Natural killer cell treated with Interleukin-12 subunit alpha and Interleukin-12 subunit beta and Interleukin-15 and Interleukin-18, amount 100 ng/mL, for 72 hours (primary cell): Measurements from ENCODE around the gene RGMA. TPM values are rescaled to one million over a fixed set of nuclear protein-coding genes. Genes with fewer than 3 reads are reported as not detected.

Source experiments
- ATAC-seq, 2 donors: fragments of 150-1000 bp; cut with Tn5 transposase in 1 of 2; sonication (Bioruptor Pico), chemical (Tn5 transposase) in 1 of 2; 2 replicates each; pipeline ENCODE4 v1.10.0; 2021
- DNase-seq: peaks from one replicate; pipeline ENCODE4 v3.0.0; 2022; ENCODE audit warnings: low spot score
- H3K27ac Mint-ChIP-seq, 2 donors: 1 replicate in 1 of 2; 2 replicates in 1 of 2; pipeline ENCODE4 v1.8.0; 2022; ENCODE audit warnings: mixed read lengths in 2 of 2, mild to moderate bottlenecking in 1 of 2, moderate library complexity in 1 of 2
- H3K27me3 Mint-ChIP-seq, 2 donors: 1 replicate in 1 of 2; 2 replicates in 1 of 2; pipeline ENCODE4 v1.8.0; 2022; ENCODE audit warnings: mixed read lengths in 2 of 2
- H3K36me3 Mint-ChIP-seq: one replicate; pipeline ENCODE4 v1.8.0; 2022; ENCODE audit warnings: mixed read lengths
- H3K4me1 Mint-ChIP-seq, 2 donors: 1 replicate in 1 of 2; 2 replicates in 1 of 2; pipeline ENCODE4 v1.8.0; 2022; ENCODE audit warnings: low read depth in 2 of 2, mixed read lengths in 2 of 2, mild to moderate bottlenecking in 1 of 2
- H3K4me3 Mint-ChIP-seq: one replicate; pipeline ENCODE4 v1.8.0; 2022; ENCODE audit warnings: mixed read lengths
- H3K9me3 Mint-ChIP-seq: 2 replicates; pipeline ENCODE4 v1.8.0; 2022; ENCODE audit warnings: mixed read lengths
- total RNA-seq, 2 donors: library from RNA; stranded (reverse); gene quantifications; one replicate each; pipeline ENCODE4 v1.2.3, GENCODE V29; 2022

RGMA gene
- total RNA-seq, 2 donors from 2014 or later: not detected

DNA sequence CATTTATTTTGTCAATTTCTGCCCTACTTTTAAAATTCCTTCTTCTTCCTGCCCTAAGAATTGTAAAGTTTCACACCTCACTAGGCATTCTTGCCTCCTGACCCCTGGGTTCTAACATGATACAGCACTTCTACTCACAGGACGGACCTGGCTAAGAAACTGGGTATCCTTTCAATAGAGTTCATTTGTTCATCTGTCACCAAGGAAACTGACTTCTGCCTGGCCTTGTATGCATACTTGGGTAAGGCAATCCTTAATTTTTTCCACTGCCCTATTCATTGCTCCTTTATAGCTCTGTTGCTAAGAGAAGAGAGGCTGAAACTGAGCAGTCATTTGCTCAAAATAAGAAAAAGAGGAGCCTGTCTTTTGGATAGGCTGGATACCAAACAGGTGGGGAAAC, 3.3 kb downstream of the RGMA start:
- no peak overlapping the region for H3K4me3 Mint-ChIP-seq

DNA sequence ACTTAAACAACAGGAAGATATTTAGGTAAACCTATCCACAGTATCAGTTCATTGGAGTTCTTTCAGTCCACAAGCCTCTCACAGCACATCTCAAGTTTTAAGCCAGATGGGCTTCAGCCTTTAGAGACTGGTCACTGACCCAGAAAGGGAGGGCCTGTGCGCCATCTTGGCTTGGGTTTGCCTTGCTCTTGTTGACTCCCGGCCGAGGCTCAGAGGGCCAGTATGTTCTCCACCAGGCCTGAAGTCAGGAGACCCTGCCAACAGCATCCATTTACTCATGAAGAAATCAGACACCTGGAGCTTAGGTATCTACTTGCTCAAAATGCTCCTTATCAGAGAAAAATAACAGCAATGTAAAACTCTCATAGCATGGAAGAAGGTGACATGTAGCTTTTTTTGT, 6.2 kb downstream of the RGMA start:
- Mint-ChIP-seq H3K9me3 (no peaks in the 10 kb centered on the region), H3K4me3 (no peak overlapping the region), H3K36me3 (peaks cover 2% of the 10 kb centered on the region), H3K27me3 (peaks cover 51 to 76% of the 10 kb centered on the region in 2 donors), H3K4me1 (peaks cover 2 to 4% of the 10 kb centered on the region in 2 donors), H3K27ac (no peak overlapping the region)
- ATAC-seq (no peak), DNase-seq (no peak)

More for the DNA sequence above, 3.3 kb downstream of the RGMA start:
- peaks cover 5% of the 10 kb centered on the region for H3K36me3 Mint-ChIP-seq
- ATAC-seq (no peak), DNase-seq (no peak)
- no peak overlapping the region for H3K27ac Mint-ChIP-seq
- no peaks in the 10 kb centered on the region for H3K9me3 Mint-ChIP-seq
- H3K27me3 Mint-ChIP-seq: peaks cover 50 to 82% of the 10 kb centered on the region in 2 donors
- H3K4me1 Mint-ChIP-seq: peaks cover 4 to 13% of the 10 kb centered on the region in 2 donors

DNA sequence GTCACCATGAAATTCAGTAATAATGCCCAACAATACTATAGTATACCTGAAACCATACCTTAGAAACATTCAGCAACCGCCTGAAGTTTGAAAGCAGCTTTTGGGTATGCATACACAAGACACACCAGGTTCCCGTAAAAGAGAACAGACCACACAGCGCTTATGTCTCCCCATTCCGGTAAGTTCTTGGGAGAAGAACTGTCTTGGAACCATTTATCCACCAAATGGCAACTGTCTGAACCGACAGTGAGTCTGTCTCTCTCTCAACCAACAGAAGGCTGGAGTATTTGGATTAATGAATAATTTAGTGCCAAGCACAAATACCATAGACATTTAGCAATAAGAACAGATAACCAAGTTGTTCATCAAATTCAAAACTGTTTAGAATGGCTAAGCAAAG, 7.6 kb downstream of the RGMA start:
- Mint-ChIP-seq H3K4me3 (no peak overlapping the region), H3K36me3 (no peaks in the 10 kb centered on the region), H3K27ac (no peak overlapping the region), H3K4me1 (no peaks in the 10 kb centered on the region), H3K9me3 (no peaks in the 10 kb centered on the region), H3K27me3 (peaks cover 43 to 72% of the 10 kb centered on the region in 2 donors)
- ATAC-seq (no peak), DNase-seq (no peak)

GRCh38 chr15:93080451-93080850, 8.6 kb downstream of the RGMA start:
- Mint-ChIP-seq H3K4me3 (no peak overlapping the region), H3K4me1 (no peaks in the 10 kb centered on the region), H3K27ac (no peak overlapping the region), H3K9me3 (no peaks in the 10 kb centered on the region), H3K36me3 (no peaks in the 10 kb centered on the region), H3K27me3 (peaks cover 45 to 72% of the 10 kb centered on the region in 2 donors)
- DNase-seq: no peak
- ATAC-seq: no peak

- peaks cover 11 to 12% of the 10 kb centered on the region in 2 donors for H3K4me1 Mint-ChIP-seq
- H3K4me3 Mint-ChIP-seq: no peak overlapping the region
- no peak overlapping the region for H3K27ac Mint-ChIP-seq
- no peaks in the 10 kb centered on the region for H3K36me3 Mint-ChIP-seq
- DNase-seq: no peak
- ATAC-seq: no peak
- peaks cover 61 to 76% of the 10 kb centered on the region in 2 donors for H3K27me3 Mint-ChIP-seq
- H3K9me3 Mint-ChIP-seq: no peaks in the 10 kb centered on the region
These were observed 12.1 kb downstream of the RGMA start for GRCh38 chr15:93076875-93077274.

DNA sequence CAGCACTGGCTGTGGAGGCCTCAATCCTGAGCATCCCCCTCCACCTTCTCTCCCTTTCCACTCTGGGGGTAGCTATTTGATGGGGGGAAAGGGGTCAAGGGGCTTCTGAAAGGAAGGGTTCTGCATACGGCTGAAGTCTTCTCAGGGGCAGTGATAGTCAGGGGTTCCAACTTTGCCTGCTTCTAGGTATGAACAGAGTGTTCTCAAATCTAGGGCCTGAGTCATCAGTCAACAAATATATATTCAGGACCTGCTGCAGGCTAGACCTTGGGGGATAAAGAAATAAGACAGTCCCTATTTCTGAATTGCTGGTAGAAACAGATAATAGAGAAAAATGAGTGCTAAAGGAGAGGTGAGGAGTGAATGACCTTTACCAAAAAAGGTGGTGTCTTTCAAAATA, 12.8 kb downstream of the RGMA start:
- Mint-ChIP-seq H3K27ac (no peak overlapping the region), H3K36me3 (no peaks in the 10 kb centered on the region), H3K27me3 (peaks cover 62 to 78% of the 10 kb centered on the region in 2 donors), H3K9me3 (no peaks in the 10 kb centered on the region), H3K4me1 (peaks cover 13 to 15% of the 10 kb centered on the region in 2 donors), H3K4me3 (no peak overlapping the region)
- no peak for ATAC-seq
- no peak for DNase-seq

DNA sequence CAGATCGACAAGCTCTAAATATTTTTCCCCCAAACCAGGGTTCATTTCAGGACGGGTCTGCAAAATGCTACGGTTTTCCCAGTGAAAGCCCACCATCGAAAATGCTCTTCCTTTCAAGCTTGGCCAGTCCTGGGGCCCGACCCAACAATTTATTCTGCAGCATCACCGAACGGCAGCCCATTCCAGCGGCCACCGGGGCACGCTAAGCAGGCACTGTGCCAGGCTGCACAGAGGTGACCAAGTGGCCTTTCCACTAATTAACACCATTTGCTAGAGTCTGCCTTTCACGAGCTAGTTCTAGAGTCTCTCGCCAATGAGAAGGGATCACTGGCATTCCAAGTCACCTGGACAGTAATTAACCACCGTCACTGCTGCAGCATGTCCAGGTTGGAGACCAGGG, 14.4 kb downstream of the RGMA start:
- Mint-ChIP-seq H3K27ac (no peak overlapping the region), H3K27me3 (peaks cover 59 to 82% of the 10 kb centered on the region in 2 donors), H3K36me3 (no peaks in the 10 kb centered on the region), H3K4me1 (peaks cover 13 to 15% of the 10 kb centered on the region in 2 donors), H3K4me3 (no peak overlapping the region), H3K9me3 (no peaks in the 10 kb centered on the region)
- ATAC-seq: no peak
- no peak for DNase-seq

DNA sequence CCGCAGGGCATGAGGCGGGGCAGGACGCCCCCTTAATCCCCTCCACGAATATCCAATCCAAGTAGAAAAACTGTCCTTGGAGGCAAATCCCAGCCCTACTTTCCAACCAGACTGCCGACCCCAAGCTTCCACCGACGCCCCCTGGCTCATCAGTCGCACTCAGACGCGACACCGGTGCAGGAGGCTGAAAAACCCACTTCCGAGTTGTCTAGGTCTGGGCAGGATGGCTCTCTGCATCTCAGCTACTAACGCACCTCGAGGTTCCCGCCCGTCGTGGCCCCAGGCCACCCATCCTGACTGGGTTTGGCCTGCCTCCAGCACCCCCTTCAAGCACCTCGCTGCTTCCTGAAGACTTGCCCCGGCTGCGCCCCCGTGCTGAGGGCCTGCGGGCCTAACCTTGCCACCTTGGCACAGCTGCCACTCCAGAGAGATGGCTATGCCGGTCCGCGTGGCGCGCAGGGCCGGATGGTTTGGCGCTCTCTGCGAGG, 15.5 kb downstream of the RGMA start:
- DNase-seq (no peak), ATAC-seq (no peak)
- Mint-ChIP-seq H3K27ac (no peak overlapping the region), H3K4me3 (peak overlapping the region; percentile 85), H3K27me3 (peaks cover 52 to 72% of the 10 kb centered on the region in 2 donors), H3K4me1 (peaks cover 13 to 15% of the 10 kb centered on the region in 2 donors), H3K36me3 (no peaks in the 10 kb centered on the region), H3K9me3 (no peaks in the 10 kb centered on the region)

DNA sequence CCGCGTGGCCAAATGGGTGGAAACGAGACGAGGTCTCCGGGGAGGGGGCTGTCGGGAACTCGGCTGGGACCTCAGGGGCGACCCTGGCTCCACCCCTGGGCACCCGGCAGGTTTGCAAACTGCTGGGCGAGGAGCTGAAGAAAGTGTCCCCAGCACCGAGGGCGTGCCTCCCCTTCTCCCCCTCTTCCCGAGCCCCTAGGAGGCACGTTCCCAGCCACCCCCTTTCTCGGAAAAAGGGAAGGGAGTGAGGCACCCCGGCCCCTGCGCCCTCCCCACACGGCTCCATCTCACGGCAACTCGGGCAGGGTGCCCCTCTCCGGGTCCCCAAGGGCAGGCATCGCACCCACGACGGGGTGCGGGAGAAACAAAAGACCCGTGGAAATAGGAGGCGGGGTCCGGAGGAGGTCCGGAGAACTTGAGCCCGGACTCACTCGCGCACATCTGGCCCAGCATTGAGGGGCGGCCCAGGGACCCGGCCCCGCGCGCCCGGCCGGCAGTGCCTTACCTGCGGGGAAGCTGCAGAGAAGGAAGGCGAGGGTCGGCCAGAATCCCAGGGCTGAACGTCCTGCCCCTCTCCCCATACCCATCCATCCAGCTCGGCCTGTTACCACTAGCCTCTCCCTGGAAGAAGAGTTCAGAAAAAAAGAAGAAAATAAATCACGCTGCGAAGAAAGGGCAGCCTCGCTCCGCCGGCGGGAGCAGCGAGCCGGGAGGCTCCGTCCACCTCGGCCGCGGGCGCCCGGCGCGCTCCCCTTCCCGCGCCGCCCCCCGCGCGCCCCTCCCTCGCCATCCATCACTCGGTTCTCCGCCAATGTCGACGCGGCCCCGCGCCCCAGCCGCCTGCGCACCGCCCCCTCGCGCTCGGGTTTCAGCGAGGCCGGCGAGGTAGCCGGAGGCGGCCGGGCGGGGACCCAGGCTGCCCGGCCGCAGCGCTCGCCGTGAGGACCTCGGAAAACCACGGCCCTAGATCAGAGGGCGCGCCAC, 16.3 kb downstream of the RGMA start:
- DNase-seq (no peak), ATAC-seq (peak; percentile 43 to 59)
- Mint-ChIP-seq H3K27ac (no peak overlapping the region), H3K4me3 (peak overlapping the region; percentile 85), H3K9me3 (no peaks in the 10 kb centered on the region), H3K27me3 (peaks cover 49 to 70% of the 10 kb centered on the region in 2 donors), H3K4me1 (peaks cover 13 to 15% of the 10 kb centered on the region in 2 donors), H3K36me3 (no peaks in the 10 kb centered on the region)

- H3K4me1 Mint-ChIP-seq: peaks cover 13 to 15% of the 10 kb centered on the region in 2 donors
- H3K27ac Mint-ChIP-seq: no peak overlapping the region
These were observed 17.0 kb downstream of the RGMA start for GRCh38 chr15:93072011-93072410.

GRCh38 chr15:93071469-93071936, 17.5 kb downstream of the RGMA start:
- H3K9me3 Mint-ChIP-seq: no peaks in the 10 kb centered on the region
- H3K27ac Mint-ChIP-seq: no peak overlapping the region
- no peak for ATAC-seq
- peak overlapping the region; percentile 28 for H3K4me3 Mint-ChIP-seq
- H3K36me3 Mint-ChIP-seq: no peaks in the 10 kb centered on the region
- peaks cover 44 to 60% of the 10 kb centered on the region in 2 donors for H3K27me3 Mint-ChIP-seq
- DNase-seq: no peak
- H3K4me1 Mint-ChIP-seq: peaks cover 13 to 15% of the 10 kb centered on the region in 2 donors

More at GRCh38 chr15:93072011-93072410, 17.0 kb downstream of the RGMA start:
- H3K4me3 Mint-ChIP-seq: peak overlapping the region; percentile 28
- H3K27me3 Mint-ChIP-seq: peaks cover 49 to 65% of the 10 kb centered on the region in 2 donors
- no peaks in the 10 kb centered on the region for H3K9me3 Mint-ChIP-seq
- H3K36me3 Mint-ChIP-seq: no peaks in the 10 kb centered on the region
- DNase-seq (no peak), ATAC-seq (no peak)

DNA sequence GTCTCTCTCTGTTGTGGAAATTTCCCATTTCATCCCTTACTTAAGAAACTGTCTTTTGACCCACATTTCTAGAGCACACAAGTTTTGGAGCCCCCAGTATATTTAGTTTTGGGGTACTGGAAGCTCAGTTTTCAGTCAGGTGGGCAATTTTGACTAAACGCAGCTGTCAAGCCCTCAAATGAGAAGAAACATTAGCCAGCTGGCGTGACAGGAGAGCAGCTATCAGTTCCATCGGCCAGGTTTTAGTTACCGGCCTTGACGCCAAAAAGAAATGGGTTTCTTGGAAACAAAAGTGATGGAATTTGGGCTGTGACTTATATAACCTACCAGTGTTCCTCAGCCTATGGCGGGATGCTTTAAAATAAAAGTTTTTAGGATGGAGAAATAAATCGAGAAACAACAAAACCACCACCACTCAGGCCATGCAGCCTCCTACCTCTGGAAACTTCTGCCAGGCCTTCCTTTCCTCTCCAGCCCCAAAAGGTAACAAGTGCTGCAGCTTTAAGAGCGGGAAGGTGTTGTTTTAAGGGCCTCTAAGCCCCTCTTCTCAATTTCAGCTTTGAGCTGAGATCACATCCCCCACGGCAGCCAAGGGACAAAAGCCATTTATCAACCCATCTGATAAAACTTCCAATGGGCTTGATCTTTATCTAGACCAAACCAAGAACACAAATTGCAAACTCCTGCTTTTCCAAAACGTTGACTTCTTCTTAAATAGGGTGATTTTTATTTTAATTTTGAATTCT, 18.3 kb downstream of the RGMA start:
- Mint-ChIP-seq H3K36me3 (no peaks in the 10 kb centered on the region), H3K9me3 (no peaks in the 10 kb centered on the region), H3K27me3 (peaks cover 38 to 52% of the 10 kb centered on the region in 2 donors), H3K4me3 (no peak overlapping the region), H3K27ac (no peak overlapping the region), H3K4me1 (peaks cover 13 to 15% of the 10 kb centered on the region in 2 donors)
- DNase-seq (no peak), ATAC-seq (no peak)

DNA sequence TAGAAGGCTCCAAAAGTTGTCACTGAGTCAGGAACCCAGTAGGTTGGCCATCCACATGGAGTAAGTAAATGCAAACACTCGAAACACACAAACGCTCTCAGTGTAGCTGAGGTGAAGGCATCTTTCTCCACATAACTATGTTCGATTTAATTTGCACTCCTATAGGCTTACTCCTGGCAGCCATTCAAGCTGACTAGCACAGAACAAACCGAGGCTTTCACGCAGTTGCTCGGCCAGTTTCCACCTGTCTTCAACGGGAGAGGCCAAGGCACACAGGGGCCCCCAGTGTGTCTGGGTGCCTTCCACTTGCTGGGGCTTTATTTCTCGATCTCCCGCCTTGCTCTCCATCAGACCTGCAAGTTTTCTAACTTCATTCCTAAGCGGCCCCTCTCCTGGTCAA, 18.9 kb downstream of the RGMA start:
- Mint-ChIP-seq H3K27ac (no peak overlapping the region), H3K4me1 (peaks cover 13 to 15% of the 10 kb centered on the region in 2 donors), H3K27me3 (peaks cover 33 to 47% of the 10 kb centered on the region in 2 donors), H3K9me3 (no peaks in the 10 kb centered on the region), H3K4me3 (no peak overlapping the region), H3K36me3 (no peaks in the 10 kb centered on the region)
- ATAC-seq (no peak), DNase-seq (no peak)
